ENCODE measurements around the gene CHMP4A.
A peak's percentile ranks its signal among the peaks of the same experiment; 100 is the strongest.
"Not testable (repeated sequence)": the region's sequence is repeated elsewhere in the genome, so short reads cannot be mapped to it uniquely, and the experiment has no call there.

Gene CHMP4A

GRCh38 chr14:24216876-24217275 lies 3.6 kb upstream of the CHMP4A start:
- Mint-ChIP-seq H3K27ac (peak overlapping the region; percentile 10), H3K4me1 (ENCODE audit: low read depth) (peaks cover 41% of the 10 kb centered on the region)
- H3K4me3 Mint-ChIP-seq; H3K9me3 Mint-ChIP-seq (ENCODE audit: low read depth); H3K27me3 Mint-ChIP-seq; H3K36me3 Mint-ChIP-seq: not testable (repeated sequence)

GRCh38 chr14:24216345-24216699 lies 3.0 kb upstream of the CHMP4A start:
- peak overlapping the region; percentile 94 for H3K4me3 Mint-ChIP-seq
- no peaks in the 10 kb centered on the region for H3K27me3 Mint-ChIP-seq
- H3K36me3 Mint-ChIP-seq = peaks cover 6% of the 10 kb centered on the region
- no peaks in the 10 kb centered on the region for H3K9me3 Mint-ChIP-seq (ENCODE audit: low read depth)
- H3K4me1 Mint-ChIP-seq (ENCODE audit: low read depth) = peaks cover 46% of the 10 kb centered on the region
- peak overlapping the region; percentile 92 for H3K27ac Mint-ChIP-seq

GRCh38 chr14:24215495-24216344 lies 2.4 kb upstream of the CHMP4A start, which contains the start of gene MDP1:
TSS of gene MDP1 (minus strand) at chr14:24216066. CDS start at chr14:24215955, 111 bp downstream.
- H3K4me1 Mint-ChIP-seq (ENCODE audit: low read depth) = peaks cover 50% of the 10 kb centered on the region

GRCh38 chr14:24213866-24214662 lies 776 bp upstream of the CHMP4A start:
- Mint-ChIP-seq H3K36me3 (peaks cover 5% of the 10 kb centered on the region), H3K4me3 (peak overlapping the region; percentile 94), H3K4me1 (ENCODE audit: low read depth) (peaks cover 57% of the 10 kb centered on the region), H3K9me3 (ENCODE audit: low read depth) (no peaks in the 10 kb centered on the region), H3K27me3 (no peaks in the 10 kb centered on the region), H3K27ac (peak overlapping the region; percentile 97)

More at GRCh38 chr14:24215495-24216344, 2.4 kb upstream of the CHMP4A start, which contains the start of gene MDP1:
- H3K27ac Mint-ChIP-seq = peak within 1 kb of the TSS; percentile 92
- H3K27me3 Mint-ChIP-seq = no peaks in the 10 kb centered on the region
- H3K4me3 Mint-ChIP-seq = peak within 1 kb of the TSS; percentile 94
- peaks cover 6% of the 10 kb centered on the region for H3K36me3 Mint-ChIP-seq
- no peaks in the 10 kb centered on the region for H3K9me3 Mint-ChIP-seq (ENCODE audit: low read depth)

- no peaks in the 10 kb centered on the region for H3K27me3 Mint-ChIP-seq
- H3K4me3 Mint-ChIP-seq = peak overlapping the region; percentile 94
- no peaks in the 10 kb centered on the region for H3K9me3 Mint-ChIP-seq (ENCODE audit: low read depth)
- H3K36me3 Mint-ChIP-seq = peaks cover 8% of the 10 kb centered on the region
- H3K4me1 Mint-ChIP-seq (ENCODE audit: low read depth) = peaks cover 70% of the 10 kb centered on the region
- H3K27ac Mint-ChIP-seq = peak overlapping the region; percentile 97
Observed at GRCh38 chr14:24211311-24211710, 2.0 kb downstream of the CHMP4A start.

- no peaks in the 10 kb centered on the region for H3K9me3 Mint-ChIP-seq (ENCODE audit: low read depth)
- H3K4me3 Mint-ChIP-seq = no peak overlapping the region
- H3K4me1 Mint-ChIP-seq (ENCODE audit: low read depth) = peaks cover 52% of the 10 kb centered on the region
- peaks cover 15% of the 10 kb centered on the region for H3K36me3 Mint-ChIP-seq
- H3K27ac Mint-ChIP-seq = peak overlapping the region; percentile 74
- no peaks in the 10 kb centered on the region for H3K27me3 Mint-ChIP-seq
Observed at GRCh38 chr14:24207625-24208024, 5.7 kb downstream of the CHMP4A start.

GRCh38 chr14:24207104-24207551 lies 6.2 kb downstream of the CHMP4A start:
- peaks cover 50% of the 10 kb centered on the region for H3K4me1 Mint-ChIP-seq (ENCODE audit: low read depth)
- peak overlapping the region; percentile 74 for H3K27ac Mint-ChIP-seq
- no peak overlapping the region for H3K4me3 Mint-ChIP-seq
- H3K27me3 Mint-ChIP-seq = no peaks in the 10 kb centered on the region
- peaks cover 18% of the 10 kb centered on the region for H3K36me3 Mint-ChIP-seq
- H3K9me3 Mint-ChIP-seq (ENCODE audit: low read depth) = no peaks in the 10 kb centered on the region

- H3K4me1 Mint-ChIP-seq (ENCODE audit: low read depth) = peaks cover 46% of the 10 kb centered on the region
- peaks cover 17% of the 10 kb centered on the region for H3K36me3 Mint-ChIP-seq
- H3K27me3 Mint-ChIP-seq = no peaks in the 10 kb centered on the region
- H3K9me3 Mint-ChIP-seq (ENCODE audit: low read depth) = no peaks in the 10 kb centered on the region
- no peak overlapping the region for H3K4me3 Mint-ChIP-seq
- H3K27ac Mint-ChIP-seq = peak overlapping the region; percentile 74
Observed at GRCh38 chr14:24206260-24207103, 6.8 kb downstream of the CHMP4A start.

GRCh38 chr14:24204163-24205146 lies 8.8 kb downstream of the CHMP4A start:
- no peaks in the 10 kb centered on the region for H3K9me3 Mint-ChIP-seq (ENCODE audit: low read depth)
- peaks cover 36% of the 10 kb centered on the region for H3K4me1 Mint-ChIP-seq (ENCODE audit: low read depth)
- no peak overlapping the region for H3K4me3 Mint-ChIP-seq
- peak overlapping the region; percentile 9 for H3K27ac Mint-ChIP-seq
- no peaks in the 10 kb centered on the region for H3K27me3 Mint-ChIP-seq
- peaks cover 18% of the 10 kb centered on the region for H3K36me3 Mint-ChIP-seq

GRCh38 chr14:24203249-24203886 lies 9.9 kb downstream of the CHMP4A start:
- H3K4me1 Mint-ChIP-seq (ENCODE audit: low read depth) = peaks cover 42% of the 10 kb centered on the region
- H3K27me3 Mint-ChIP-seq; H3K4me3 Mint-ChIP-seq; H3K9me3 Mint-ChIP-seq (ENCODE audit: low read depth); H3K27ac Mint-ChIP-seq: not testable (repeated sequence)
- peaks cover 20% of the 10 kb centered on the region for H3K36me3 Mint-ChIP-seq

- H3K4me3 Mint-ChIP-seq; H3K9me3 Mint-ChIP-seq (ENCODE audit: low read depth); H3K27me3 Mint-ChIP-seq; H3K27ac Mint-ChIP-seq: not testable (repeated sequence)
- H3K36me3 Mint-ChIP-seq = peaks cover 19% of the 10 kb centered on the region
- peaks cover 40% of the 10 kb centered on the region for H3K4me1 Mint-ChIP-seq (ENCODE audit: low read depth)
Observed at GRCh38 chr14:24202538-24202937, 10.8 kb downstream of the CHMP4A start.

GRCh38 chr14:24198814-24199524 lies 14.3 kb downstream of the CHMP4A start:
- Mint-ChIP-seq H3K4me1 (ENCODE audit: low read depth) (peaks cover 39% of the 10 kb centered on the region), H3K9me3 (ENCODE audit: low read depth) (no peaks in the 10 kb centered on the region), H3K27ac (peak overlapping the region; percentile 50), H3K36me3 (peaks cover 19% of the 10 kb centered on the region), H3K27me3 (no peaks in the 10 kb centered on the region), H3K4me3 (peak overlapping the region; percentile 66)

GRCh38 chr14:24197056-24197450 lies 16.2 kb downstream of the CHMP4A start:
- H3K4me1 Mint-ChIP-seq (ENCODE audit: low read depth) = peaks cover 49% of the 10 kb centered on the region
- H3K9me3 Mint-ChIP-seq (ENCODE audit: low read depth) = no peaks in the 10 kb centered on the region
- peak overlapping the region; percentile 77 for H3K27ac Mint-ChIP-seq
- peaks cover 19% of the 10 kb centered on the region for H3K36me3 Mint-ChIP-seq
- H3K27me3 Mint-ChIP-seq = no peaks in the 10 kb centered on the region
- peak overlapping the region; percentile 91 for H3K4me3 Mint-ChIP-seq
